Hematopoietic multipotent progenitor cell treated with erythropoietin and hydrocortisone succinate and interleukin-3 and kit ligand, for 4 days (in vitro differentiated cells): ENCODE measurements around the gene TOP3A.

ENCODE experiments used
- DNase-seq: peaks from one replicate; pipeline ENCODE4 v3.0.0-alpha.2; 2015

Gene TOP3A

DNA sequence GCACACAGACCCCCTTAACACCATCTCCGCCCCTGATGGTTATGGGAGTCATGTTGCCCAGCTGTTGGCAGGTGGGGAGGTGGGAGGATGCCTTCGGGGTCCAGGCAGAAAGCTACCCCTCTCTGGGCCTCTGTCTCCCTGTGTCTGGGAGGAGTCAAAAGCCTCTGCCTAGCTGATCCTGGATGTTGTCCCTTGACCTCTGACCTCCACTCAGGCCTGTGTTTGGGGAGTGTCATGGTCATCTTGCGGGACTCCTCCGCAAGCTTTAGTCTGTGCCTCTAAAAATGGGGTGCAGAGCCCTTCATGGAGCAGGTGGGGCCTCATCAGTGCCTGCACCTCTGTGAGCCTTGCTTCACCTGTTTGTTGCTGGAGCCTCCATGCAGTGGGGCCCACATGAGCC, 85.5 kb downstream of the TOP3A start:
- no peak for DNase-seq

DNA sequence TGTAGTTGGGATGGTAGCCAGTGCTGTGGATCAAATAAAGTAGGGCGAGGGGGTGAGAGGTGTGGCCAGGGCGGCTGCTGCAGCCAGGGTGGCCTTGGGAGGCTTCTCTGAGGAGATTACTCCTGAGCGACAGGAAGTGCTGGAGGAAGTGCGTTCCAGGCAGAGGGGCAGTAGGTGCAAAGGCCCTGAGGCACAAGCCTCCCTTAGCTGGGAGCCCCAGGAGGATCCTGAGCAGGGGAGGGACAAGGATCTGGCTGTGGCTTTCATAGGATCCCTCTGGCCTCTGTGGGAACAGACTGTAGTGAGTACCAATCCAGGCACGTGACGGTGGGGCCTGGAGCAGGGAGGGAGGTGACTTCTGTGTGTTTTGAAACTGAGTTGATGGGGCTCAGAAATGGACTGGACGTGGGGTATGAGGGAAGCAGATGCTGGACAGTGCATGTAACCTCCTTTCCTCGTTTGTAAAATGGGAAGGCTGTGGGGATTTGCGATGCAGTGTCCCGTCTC, 86.6 kb downstream of the TOP3A start:
- no peak for DNase-seq

DNA sequence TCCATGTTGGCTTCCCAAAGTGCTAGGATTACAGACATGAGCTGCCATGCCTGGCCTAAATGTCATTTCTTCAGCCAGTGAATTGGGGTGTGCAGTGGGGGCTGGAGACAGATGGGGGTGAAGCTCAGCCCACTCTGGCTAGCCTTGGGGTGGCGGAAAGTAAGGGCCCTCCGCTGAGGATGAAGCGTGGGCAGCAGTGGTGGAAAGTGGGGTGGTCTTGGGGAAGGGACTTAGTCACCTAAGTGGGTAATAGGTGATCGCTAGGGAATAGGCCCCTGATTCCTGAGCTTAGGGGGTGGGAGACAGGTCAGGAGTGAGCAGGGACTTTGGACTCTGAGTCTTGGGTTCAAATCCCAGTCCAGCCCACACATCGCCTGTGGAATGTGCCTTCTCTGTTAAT, 87.2 kb downstream of the TOP3A start:
- no peak for DNase-seq

DNA sequence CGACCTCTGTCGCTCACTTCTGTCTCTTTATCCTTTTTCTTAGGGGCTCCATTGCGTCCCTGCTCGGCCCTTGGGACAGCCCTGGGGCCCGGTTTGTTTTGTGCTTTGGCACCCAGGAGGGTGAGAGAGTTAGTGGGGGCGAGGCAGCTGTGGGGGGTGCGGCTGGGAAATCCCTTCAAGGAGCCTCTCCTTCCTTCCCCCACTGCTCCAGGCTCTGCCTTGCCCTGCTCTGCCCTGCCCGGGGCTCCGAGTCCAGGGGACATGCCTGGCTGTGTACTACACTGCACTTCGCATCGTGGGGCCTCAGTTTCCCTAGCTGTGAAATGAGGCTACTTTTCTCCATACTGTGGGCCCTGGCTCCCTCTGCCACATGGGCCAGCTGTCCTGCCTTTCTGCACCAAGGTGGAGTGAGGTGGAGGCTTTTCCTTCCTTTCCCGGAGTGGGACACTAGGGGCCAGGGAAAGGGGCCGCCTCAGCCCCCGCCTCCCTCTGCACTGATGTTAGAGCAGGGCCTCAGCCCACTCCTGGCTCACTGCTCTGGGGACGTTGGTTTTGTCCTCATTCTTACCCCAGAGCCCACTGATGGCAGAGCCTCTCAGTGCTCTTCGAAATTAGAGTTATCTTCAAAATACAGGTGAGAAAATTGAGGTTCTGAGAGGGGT, 88.4 kb downstream of the TOP3A start:
- DNase-seq = no peak

DNA sequence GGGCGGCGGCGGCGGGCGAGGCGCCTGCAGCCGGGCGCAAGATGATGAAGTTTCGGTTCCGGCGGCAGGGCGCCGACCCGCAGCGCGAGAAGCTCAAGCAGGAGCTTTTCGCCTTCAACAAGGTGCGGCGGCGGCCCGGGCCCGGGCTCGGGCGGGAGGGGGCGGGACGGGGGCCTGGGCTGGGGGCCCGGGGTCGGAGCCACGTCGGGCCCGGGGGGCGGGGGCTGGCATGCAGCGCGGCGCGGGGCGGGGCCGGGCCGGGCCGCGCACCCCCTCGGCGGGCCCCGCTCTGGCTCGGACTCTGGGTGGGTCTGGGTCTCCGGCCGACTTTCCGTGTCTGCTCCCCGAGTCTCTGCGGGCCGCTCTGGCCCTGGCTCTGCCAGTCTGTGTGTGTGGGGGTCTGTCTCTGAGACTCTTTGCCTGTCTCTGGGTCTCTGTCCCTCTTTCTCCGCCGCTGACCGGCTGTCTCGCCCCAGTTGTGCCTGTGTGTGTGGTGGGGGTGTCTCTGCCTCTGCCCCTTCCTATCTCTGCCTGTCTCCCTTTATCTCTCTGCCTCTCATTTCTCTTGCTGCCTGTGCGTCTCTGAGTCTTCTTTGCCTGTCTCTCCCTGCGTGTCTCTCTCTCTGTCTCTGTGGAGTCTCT, 89.0 kb downstream of the TOP3A start:
- DNase-seq = peak; percentile 52

DNA sequence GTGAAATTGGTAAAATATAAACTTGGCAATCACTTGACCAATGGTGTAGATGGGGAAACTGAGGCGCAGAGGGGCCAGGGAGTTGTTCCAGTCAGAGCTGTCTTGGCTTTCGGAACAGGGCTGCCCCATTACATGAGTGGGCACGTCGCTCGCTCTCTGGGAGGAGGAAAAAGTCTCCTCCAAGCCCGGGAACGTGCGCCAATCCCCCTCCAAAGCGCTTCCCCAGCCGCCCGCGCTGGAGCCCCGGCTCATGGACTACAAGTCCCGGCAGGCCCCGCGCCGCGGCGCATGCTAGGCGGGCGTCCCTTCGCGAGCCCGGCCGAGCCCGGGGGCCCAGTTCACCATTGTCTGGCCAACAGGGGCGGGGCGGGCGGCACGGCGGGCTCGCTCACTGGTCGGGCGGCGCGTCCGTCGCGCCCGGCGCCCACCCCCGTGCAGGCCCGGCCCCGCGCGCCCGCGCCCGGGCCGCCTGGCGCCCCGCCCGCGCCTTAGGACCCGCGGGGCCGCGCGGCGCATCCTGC, 89.6 kb downstream of the TOP3A start, which contains the start of gene LLGL1:
Gene LLGL1, plus strand, starts transcription at position 515 of the 521 bp plus-strand sequence. CDS start 48 bp downstream, outside the sequence.
- DNase-seq = peak; percentile 98

DNA sequence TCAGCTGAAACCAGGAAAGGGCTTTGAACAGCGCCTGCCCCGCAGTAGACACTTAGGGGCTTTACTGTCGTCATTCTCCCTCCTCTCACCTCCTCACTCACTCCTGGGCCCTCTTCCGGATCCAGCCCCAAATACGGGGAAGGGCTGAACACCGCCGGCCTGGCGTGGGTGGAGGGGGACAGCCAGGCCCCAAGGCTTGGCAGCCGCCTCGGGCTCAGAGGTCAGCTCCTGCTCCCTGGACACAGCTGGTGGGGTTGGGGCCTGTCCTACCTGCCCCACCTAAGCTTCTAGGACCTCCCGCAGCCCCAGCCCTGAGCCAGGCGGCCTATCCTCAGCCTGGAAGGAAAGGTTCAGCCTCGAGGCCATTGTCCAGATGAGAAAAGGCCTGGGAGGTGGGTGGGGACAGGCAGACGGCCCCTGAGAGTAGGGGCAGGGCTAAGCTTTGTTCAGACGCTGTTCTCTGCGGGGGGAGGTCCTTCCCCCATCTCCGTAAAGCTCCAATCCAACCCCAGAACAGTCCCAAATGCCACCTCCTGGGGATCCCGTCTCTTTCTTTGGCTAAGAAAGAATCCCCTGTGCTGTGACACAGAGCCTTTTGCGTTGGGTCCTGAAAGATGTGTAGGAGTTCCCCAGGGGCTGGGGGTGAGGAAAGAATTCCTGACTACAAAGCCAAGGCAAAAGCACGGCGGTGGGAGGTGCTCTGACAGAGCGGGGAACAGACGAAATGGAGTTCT, 90.2 kb downstream of the TOP3A start:
- DNase-seq = no peak

DNA sequence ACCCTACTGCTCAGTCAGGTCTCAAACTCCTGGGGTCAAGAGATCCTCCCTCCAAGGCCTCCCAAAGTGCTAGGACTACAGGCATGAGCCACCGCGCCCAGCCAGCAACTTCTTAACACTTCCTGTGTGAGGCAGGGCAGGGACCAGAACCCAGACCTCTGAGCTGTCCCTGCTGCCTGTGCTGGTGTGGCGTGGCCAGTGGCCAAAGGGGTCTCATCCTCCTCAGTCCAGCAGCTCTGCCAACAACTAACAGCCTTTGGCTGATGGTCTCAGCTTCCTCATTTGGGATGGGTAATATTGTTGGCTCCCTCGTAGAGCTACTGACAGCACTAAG, 90.8 kb downstream of the TOP3A start:
- DNase-seq = no peak
